HEK293 (cell line): ENCODE data around the gene EAF2.

ENCODE experiments used
- CTCF ChIA-PET: fragments of 350-600 bp; formaldehyde crosslinking; extraction: SDS; loops from one replicate; lab custom pipeline; 2021; ENCODE audit warnings: antibody characterized with exemption; lab: Yijun Ruan, JAX
- POLR2A ChIA-PET: fragments of 300-600 bp; formaldehyde crosslinking; extraction: SDS; loops from one replicate; lab custom pipeline; 2020; ENCODE audit warnings: antibody characterized with exemption, inconsistent platforms; lab: Yijun Ruan, JAX
- H3K27ac ChIP-seq: fragments of 200-500 bp; sonication (Bioruptor generic); 2 replicates; pipeline ENCODE4 v1.5.1; 2014; ENCODE audit warnings: low read depth, low read length, control low read depth, inconsistent platforms; ENCODE audit errors: extremely low read depth
- H3K36me3 ChIP-seq, 2 experiments: fragments of 200-500 bp in 1 of 2; sonication (Bioruptor generic) in 1 of 2; 1 replicate in 1 of 2; 2 replicates in 1 of 2; pipeline ENCODE4 v1.5.1; 2014 to 2017; ENCODE audit warnings: inconsistent platforms in 2 of 2, low read length in 2 of 2; ENCODE audit not compliant: control insufficient read depth in 2 of 2, insufficient read depth in 1 of 2
- H3K4me1 ChIP-seq: fragments of 200-500 bp; sonication (Bioruptor generic); 2 replicates; pipeline ENCODE4 v1.5.1; 2014; ENCODE audit warnings: mild to moderate bottlenecking, low read length, inconsistent platforms; ENCODE audit not compliant: control insufficient read depth, insufficient read depth
- H3K4me3 ChIP-seq: 2 replicates; pipeline ENCODE4 v1.5.1; 2011; ENCODE audit warnings: low read depth, mild to moderate bottlenecking, control low read depth, low read length, moderate library complexity
- H3K9me3 ChIP-seq: fragments of 200-500 bp; sonication (Bioruptor generic); 2 replicates; pipeline ENCODE4 v1.5.1; 2014; ENCODE audit warnings: low read depth, low read length, inconsistent platforms; ENCODE audit not compliant: control insufficient read depth, insufficient read depth
- AEBP2 ChIP-seq: fragments of 450-650 bp; formaldehyde crosslinking; IDR thresholded peaks from 2 replicates; pipeline ENCODE4 v1.5.1; 2016; ENCODE audit warnings: missing biosample characterization, missing genetic modification characterization, borderline replicate concordance
- BCL6B ChIP-seq: fragments of 450-650 bp; formaldehyde crosslinking; IDR thresholded peaks from 2 replicates; pipeline ENCODE4 v1.5.1; 2017; ENCODE audit warnings: missing biosample characterization, missing genetic modification characterization
- EGR2 ChIP-seq: fragments of 450-650 bp; formaldehyde crosslinking; IDR thresholded peaks from 2 replicates; pipeline ENCODE4 v1.5.1; 2016; ENCODE audit warnings: low read depth, missing biosample characterization, missing genetic modification characterization
- GFI1B ChIP-seq: fragments of 450-650 bp; formaldehyde crosslinking; IDR thresholded peaks from 2 replicates; pipeline ENCODE4 v1.5.1; 2016; ENCODE audit warnings: missing biosample characterization, missing genetic modification characterization
- MYNN ChIP-seq: fragments of 450-650 bp; formaldehyde crosslinking; IDR thresholded peaks from 2 replicates; pipeline ENCODE4 v1.5.1; 2016; ENCODE audit warnings: missing biosample characterization, missing genetic modification characterization, borderline replicate concordance
- SCRT2 ChIP-seq: fragments of 450-650 bp; formaldehyde crosslinking; IDR thresholded peaks from 2 replicates; pipeline ENCODE4 v1.5.1; 2016; ENCODE audit warnings: missing biosample characterization, missing genetic modification characterization
- SP3 ChIP-seq: fragments of 450-650 bp; formaldehyde crosslinking; IDR thresholded peaks from 2 replicates; pipeline ENCODE4 v1.5.1; 2016; ENCODE audit warnings: missing biosample characterization, missing genetic modification characterization
- TCF7L2 ChIP-seq: IDR thresholded peaks from 2 replicates; pipeline ENCODE4 v1.6.1; 2011; ENCODE audit warnings: low read depth, mild to moderate bottlenecking, inconsistent platforms, low read length, moderate library complexity, borderline replicate concordance
- ZBTB1 ChIP-seq: fragments of 450-650 bp; formaldehyde crosslinking; IDR thresholded peaks from 2 replicates; pipeline ENCODE4 v1.5.1; 2016; ENCODE audit warnings: missing biosample characterization, missing genetic modification characterization
- ZBTB48 ChIP-seq: fragments of 450-650 bp; formaldehyde crosslinking; IDR thresholded peaks from 2 replicates; pipeline ENCODE4 v1.5.1; 2016; ENCODE audit warnings: missing biosample characterization, missing genetic modification characterization
- ZIC2 ChIP-seq: fragments of 450-650 bp; formaldehyde crosslinking; IDR thresholded peaks from 2 replicates; pipeline ENCODE4 v1.5.1; 2016; ENCODE audit warnings: missing biosample characterization, missing genetic modification characterization
- ZNF112 ChIP-seq: fragments of 450-650 bp; formaldehyde crosslinking; IDR thresholded peaks from 2 replicates; pipeline ENCODE4 v1.5.0; 2017; ENCODE audit warnings: missing biosample characterization, missing genetic modification characterization
- ZNF202 ChIP-seq: fragments of 450-650 bp; formaldehyde crosslinking; IDR thresholded peaks from 2 replicates; pipeline ENCODE4 v1.5.1; 2016; ENCODE audit warnings: missing biosample characterization, missing genetic modification characterization, borderline replicate concordance
- ZNF223 ChIP-seq: fragments of 450-650 bp; formaldehyde crosslinking; IDR thresholded peaks from 2 replicates; pipeline ENCODE4 v1.5.1; 2016; ENCODE audit warnings: missing biosample characterization, missing genetic modification characterization
- ZNF239 ChIP-seq: fragments of 450-650 bp; formaldehyde crosslinking; IDR thresholded peaks from 2 replicates; pipeline ENCODE4 v1.5.1; 2016; ENCODE audit warnings: missing biosample characterization, missing genetic modification characterization
- ZNF24 ChIP-seq: fragments of 450-650 bp; formaldehyde crosslinking; IDR thresholded peaks from 2 replicates; pipeline ENCODE4 v1.5.1; 2016; ENCODE audit warnings: missing biosample characterization, missing genetic modification characterization
- ZNF341 ChIP-seq: fragments of 450-650 bp; formaldehyde crosslinking; IDR thresholded peaks from 2 replicates; pipeline ENCODE4; 2016; ENCODE audit warnings: low read depth, missing biosample characterization, missing genetic modification characterization
- ZNF350 ChIP-seq: fragments of 450-650 bp; formaldehyde crosslinking; IDR thresholded peaks from 2 replicates; pipeline ENCODE4 v1.5.0; 2017; ENCODE audit warnings: missing biosample characterization, mild to moderate bottlenecking, missing genetic modification characterization
- ZNF404 ChIP-seq: fragments of 450-650 bp; formaldehyde crosslinking; IDR thresholded peaks from 2 replicates; pipeline ENCODE4 v1.5.1; 2017; ENCODE audit warnings: missing biosample characterization, missing genetic modification characterization
- ZNF423 ChIP-seq: fragments of 450-650 bp; formaldehyde crosslinking; IDR thresholded peaks from 2 replicates; pipeline ENCODE4 v1.5.1; 2016; ENCODE audit warnings: missing biosample characterization, missing genetic modification characterization
- ZNF473 ChIP-seq: fragments of 450-650 bp; formaldehyde crosslinking; IDR thresholded peaks from 2 replicates; pipeline ENCODE4 v1.5.1; 2017; ENCODE audit warnings: missing biosample characterization, missing genetic modification characterization
- ZNF510 ChIP-seq: fragments of 450-650 bp; formaldehyde crosslinking; IDR thresholded peaks from 2 replicates; pipeline ENCODE4 v1.5.1; 2018; ENCODE audit warnings: mild to moderate bottlenecking, missing genetic modification characterization, missing biosample characterization; ENCODE audit not compliant: insufficient replicate concordance
- ZNF530 ChIP-seq: fragments of 450-650 bp; formaldehyde crosslinking; IDR thresholded peaks from 2 replicates; pipeline ENCODE4 v1.5.1; 2016; ENCODE audit warnings: low read depth, missing biosample characterization, missing genetic modification characterization
- ZNF600 ChIP-seq: fragments of 450-650 bp; formaldehyde crosslinking; IDR thresholded peaks from 2 replicates; pipeline ENCODE4 v1.5.1; 2016; ENCODE audit warnings: missing biosample characterization, missing genetic modification characterization
- ZNF677 ChIP-seq: fragments of 450-650 bp; IDR thresholded peaks from 2 replicates; pipeline ENCODE4 v1.5.0; 2018; ENCODE audit warnings: missing biosample characterization, mild to moderate bottlenecking, missing genetic modification characterization, moderate library complexity
- ZNF791 ChIP-seq: fragments of 450-650 bp; formaldehyde crosslinking; IDR thresholded peaks from 2 replicates; pipeline ENCODE4 v1.5.1; 2016; ENCODE audit warnings: missing biosample characterization, missing genetic modification characterization
- ZNF830 ChIP-seq: fragments of 450-650 bp; IDR thresholded peaks from 2 replicates; pipeline ENCODE4 v1.5.0; 2018; ENCODE audit warnings: missing biosample characterization, missing genetic modification characterization, low read depth, mild to moderate bottlenecking, moderate library complexity
- ZNF843 ChIP-seq: fragments of 450-650 bp; formaldehyde crosslinking; IDR thresholded peaks from 2 replicates; pipeline ENCODE4 v1.5.1; 2016; ENCODE audit warnings: missing biosample characterization, missing genetic modification characterization

Gene EAF2

GRCh38 chr3:121897296-121897695, 62.3 kb downstream of the EAF2 start:
- CTCF ChIA-PET: interaction anchor here (0.7 kb wide), 1 partner anchor 1175 kb away, joined by 3 read pairs; no protein-coding TSS in a partner anchor
- Histone ChIP-seq H3K4me3 (no peak overlapping the region), H3K9me3 (no peaks in the 10 kb centered on the region), H3K27ac (no peak overlapping the region), H3K36me3 (no peaks in the 10 kb centered on the region), H3K4me1 (no peaks in the 10 kb centered on the region)
- POLR2A ChIA-PET: no interaction called here
- TF ChIP-seq ZNF510 (tag by site-specific recombination) (no peak), ZNF341 (tag by site-specific recombination) (no peak)

- ChIA-PET POLR2A (no interaction called here), CTCF (no interaction called here)
These were observed 78.4 kb downstream of the EAF2 start for GRCh38 chr3:121913305-121913990.

GRCh38 chr3:121914081-121914998, 79.3 kb downstream of the EAF2 start:
- Histone ChIP-seq H3K36me3 (no peaks in the 10 kb centered on the region), H3K4me3 (no peak overlapping the region), H3K27ac (no peak overlapping the region), H3K4me1 (no peaks in the 10 kb centered on the region), H3K9me3 (no peaks in the 10 kb centered on the region)
- ChIA-PET POLR2A (no interaction called here), CTCF (interaction anchor here (0.6 to 1.0 kb wide), 3 partner anchors 31 to 1533 kb away, joined by 3 read pairs; no protein-coding TSS in a partner anchor)
- TF ChIP-seq GFI1B (tag by site-specific recombination) (no peak), EGR2 (tag by site-specific recombination) (no peak), ZBTB48 (no peak), ZNF24 (no peak), ZNF223 (tag by site-specific recombination) (no peak), ZNF843 (tag by site-specific recombination) (no peak), ZNF830 (no peak), ZIC2 (tag by site-specific recombination) (no peak), ZNF600 (tag by site-specific recombination) (no peak), ZNF473 (tag by site-specific recombination) (no peak), ZNF350 (tag by site-specific recombination) (no peak), ZBTB1 (tag by site-specific recombination) (no peak), ZNF202 (tag by site-specific recombination) (no peak)

More at GRCh38 chr3:121913305-121913990, 78.4 kb downstream of the EAF2 start:
- Histone ChIP-seq H3K4me3 (no peak overlapping the region), H3K9me3 (no peaks in the 10 kb centered on the region), H3K4me1 (no peaks in the 10 kb centered on the region), H3K27ac (no peak overlapping the region), H3K36me3 (no peaks in the 10 kb centered on the region)
- TF ChIP-seq ZNF791 (tag by site-specific recombination) (no peak), ZNF112 (tag by site-specific recombination) (no peak), ZNF404 (no peak), ZNF530 (no peak), MYNN (no peak), AEBP2 (tag by site-specific recombination) (no peak), SCRT2 (tag by site-specific recombination) (no peak), BCL6B (no peak), ZNF423 (no peak), ZNF677 (no peak), SP3 (no peak), TCF7L2 (no peak), ZNF239 (tag by site-specific recombination) (no peak)
